ENCODE data around the gene RECQL5. TPM values are rescaled to one million over a fixed set of nuclear protein-coding genes. Genes with fewer than 3 reads are reported as not detected.
"Not testable (repeated sequence)": the region's sequence is repeated elsewhere in the genome, so short reads cannot be mapped to it uniquely, and the experiment has no call there.

The RECQL5 gene
- total RNA-seq, 4 donors from 2014 or later: 35.3 to 129 (median 63.6) TPM

DNA sequence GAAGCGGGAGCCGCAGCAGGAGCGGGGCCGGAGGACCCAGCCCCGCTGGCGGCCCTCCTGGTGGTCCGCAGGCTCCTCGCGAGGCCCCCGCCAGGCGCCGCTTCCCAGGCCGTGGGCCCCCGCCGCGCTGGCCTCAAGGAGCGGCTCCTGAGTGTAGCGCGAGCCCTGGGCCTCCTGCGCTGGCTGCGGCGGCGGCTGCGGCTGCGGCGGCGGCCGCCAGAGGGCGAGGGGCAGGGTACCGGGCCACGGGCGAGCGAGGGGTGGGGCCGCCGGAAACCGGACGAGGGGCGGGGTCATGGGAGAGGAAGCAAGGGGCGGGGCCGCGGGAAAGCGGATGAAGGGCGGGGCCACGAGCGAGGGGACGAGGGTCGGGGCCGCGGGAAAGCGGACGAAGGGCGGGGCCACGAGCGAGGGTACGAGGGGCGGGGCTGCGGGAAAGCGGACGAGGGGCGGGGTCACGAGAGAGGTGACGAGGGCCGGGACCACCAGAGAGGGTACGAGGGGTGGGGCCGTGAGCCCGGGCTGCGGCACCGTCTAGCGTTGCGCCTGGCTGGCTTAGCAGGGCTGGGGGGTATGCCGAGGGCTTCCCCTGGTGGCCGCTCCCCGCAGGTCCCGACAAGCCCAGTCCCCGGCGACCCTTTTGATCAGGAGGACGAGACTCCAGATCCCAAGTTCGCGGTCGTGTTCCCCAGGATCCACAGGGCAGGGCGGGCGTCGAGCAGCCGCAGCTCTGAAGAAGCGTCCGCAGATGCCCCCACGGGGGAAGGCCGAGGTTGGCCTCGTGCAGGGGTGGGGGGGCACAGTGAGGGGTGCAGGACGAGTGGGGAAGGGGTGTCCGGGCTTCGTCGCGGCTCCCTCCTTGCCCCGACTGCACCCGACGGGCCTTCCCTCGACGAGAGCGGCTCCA is 77.7 kb downstream of the RECQL5 start:
- TF ChIP-seq, protein P1, sequence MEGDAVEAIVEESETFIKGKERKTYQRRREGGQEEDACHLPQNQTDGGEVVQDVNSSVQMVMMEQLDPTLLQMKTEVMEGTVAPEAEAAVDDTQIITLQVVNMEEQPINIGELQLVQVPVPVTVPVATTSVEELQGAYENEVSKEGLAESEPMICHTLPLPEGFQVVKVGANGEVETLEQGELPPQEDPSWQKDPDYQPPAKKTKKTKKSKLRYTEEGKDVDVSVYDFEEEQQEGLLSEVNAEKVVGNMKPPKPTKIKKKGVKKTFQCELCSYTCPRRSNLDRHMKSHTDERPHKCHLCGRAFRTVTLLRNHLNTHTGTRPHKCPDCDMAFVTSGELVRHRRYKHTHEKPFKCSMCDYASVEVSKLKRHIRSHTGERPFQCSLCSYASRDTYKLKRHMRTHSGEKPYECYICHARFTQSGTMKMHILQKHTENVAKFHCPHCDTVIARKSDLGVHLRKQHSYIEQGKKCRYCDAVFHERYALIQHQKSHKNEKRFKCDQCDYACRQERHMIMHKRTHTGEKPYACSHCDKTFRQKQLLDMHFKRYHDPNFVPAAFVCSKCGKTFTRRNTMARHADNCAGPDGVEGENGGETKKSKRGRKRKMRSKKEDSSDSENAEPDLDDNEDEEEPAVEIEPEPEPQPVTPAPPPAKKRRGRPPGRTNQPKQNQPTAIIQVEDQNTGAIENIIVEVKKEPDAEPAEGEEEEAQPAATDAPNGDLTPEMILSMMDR (IDR thresholded peaks at IDR 0.05): peak; percentile 81 to 98
- TF ChIP-seq POLR2A (IDR thresholded peaks at IDR 0.05): peak in 1 of 2 donors; percentile 62
- TF ChIP-seq EP300 (IDR thresholded peaks at IDR 0.05): no peak
- Histone ChIP-seq H3K36me3 (no peaks in the 10 kb centered on the region), H3K4me3 (peak overlapping the region; percentile 60), H3K4me1 (peaks cover 29% of the 10 kb centered on the region), H3K9me3 (no peaks in the 10 kb centered on the region), H3K27me3 (no peaks in the 10 kb centered on the region), H3K27ac (peak overlapping the region; percentile 81)
- 2% methylated on average over 50 of the region's 100 CpGs for WGBS
- DNase-seq (ENCODE audit: low spot score in 2 of 2): peak; percentile 94 to 98

DNA sequence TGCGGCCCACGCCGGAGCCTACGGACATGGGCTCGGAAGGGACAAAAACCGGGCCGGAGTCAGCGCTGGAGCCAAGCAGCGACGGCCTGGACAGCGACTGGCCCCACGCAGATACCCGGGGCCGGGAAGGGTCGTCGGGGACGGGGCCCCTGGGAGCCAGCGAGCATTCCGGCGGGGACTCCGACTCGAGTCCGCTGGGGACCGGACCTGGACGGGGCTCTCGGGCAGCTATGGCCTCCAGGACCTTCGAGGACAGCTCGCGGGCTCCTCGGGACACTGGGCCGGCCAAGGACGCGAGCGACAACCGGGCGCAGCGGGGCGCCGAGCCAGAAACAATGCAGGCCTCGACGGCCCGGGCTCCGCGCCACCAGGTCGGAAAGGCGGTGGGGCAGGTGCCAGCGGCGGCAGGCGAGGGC is 78.3 kb downstream of the RECQL5 start:
- H3K36me3 ChIP-seq: no peaks in the 10 kb centered on the region
- no CpG with 5 or more reads among the region's 49 CpGs for WGBS
- TF ChIP-seq POLR2AphosphoS5 (IDR thresholded peaks at IDR 0.05) (no peak), POLR2A (IDR thresholded peaks at IDR 0.05) (no peak), EP300 (IDR thresholded peaks at IDR 0.05) (no peak)
- TF ChIP-seq, protein P1 (IDR thresholded peaks at IDR 0.05): no peak
- H3K27me3 ChIP-seq: no peaks in the 10 kb centered on the region
- peaks cover 29% of the 10 kb centered on the region for H3K4me1 ChIP-seq
- peak in 1 of 2 donors; percentile 81 for DNase-seq (ENCODE audit: low spot score in 2 of 2)
- H3K4me3 ChIP-seq: peak overlapping the region; percentile 60
- H3K27ac ChIP-seq: peak overlapping the region; percentile 81
- no peaks in the 10 kb centered on the region for H3K9me3 ChIP-seq

DNA sequence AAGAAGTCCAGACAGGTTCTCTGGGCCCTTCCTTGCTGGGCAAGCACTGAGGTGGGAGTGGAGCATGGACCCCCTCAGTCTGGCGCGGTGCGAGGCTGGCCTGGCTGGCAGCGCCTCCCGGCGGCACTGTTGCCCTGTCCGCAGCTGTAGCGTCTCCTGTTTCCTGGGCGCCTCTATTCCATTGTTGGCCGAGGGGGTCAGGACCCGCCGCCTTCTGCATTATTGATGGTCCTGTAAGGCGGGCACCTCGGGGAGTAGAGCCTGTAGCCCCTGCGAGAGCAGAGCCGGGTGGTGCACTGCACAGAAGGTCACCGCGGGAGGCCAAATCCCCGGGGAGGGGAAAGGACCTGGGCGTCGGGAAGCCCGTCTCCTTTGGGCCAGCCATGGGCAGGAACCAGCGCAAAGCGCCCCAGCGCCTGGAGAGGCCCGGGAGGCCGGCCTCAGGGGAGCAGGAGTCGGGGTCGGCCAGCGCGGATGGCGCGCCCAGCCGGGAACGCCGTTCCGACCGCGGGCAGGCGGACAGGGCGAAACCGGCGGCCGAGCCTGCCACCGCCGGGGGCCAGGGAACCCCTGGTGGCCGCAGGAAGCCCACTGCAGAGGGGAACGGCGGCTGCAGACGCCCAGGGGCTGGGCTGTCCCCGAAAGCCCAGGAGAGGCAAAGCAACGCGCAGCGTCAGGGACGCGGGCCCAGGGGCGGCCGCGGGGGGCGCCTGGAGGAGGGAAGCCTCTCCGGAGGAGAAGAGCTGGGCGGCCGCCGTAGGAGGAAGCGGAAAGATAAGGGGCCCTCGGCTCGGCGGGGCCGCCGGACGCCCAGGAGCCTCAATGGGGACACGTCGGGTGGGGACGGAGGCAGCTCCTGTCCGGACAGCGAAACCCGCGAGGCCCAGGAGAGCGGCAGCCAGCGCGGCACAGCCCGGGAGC is 79.0 kb downstream of the RECQL5 start, which contains the start of gene MYO15B:
TSS of gene MYO15B (plus strand) at position 126 of the 921 bp plus-strand sequence. CDS start at position 384, 258 bp downstream.
- no peaks in the 10 kb centered on the region for H3K27me3 ChIP-seq
- DNase-seq (ENCODE audit: low spot score in 2 of 2): peak in 1 of 2 donors; percentile 67
- no peaks in the 10 kb centered on the region for H3K9me3 ChIP-seq
- H3K36me3 ChIP-seq: no peaks in the 10 kb centered on the region
- 3% methylated on average over 22 of the region's 82 CpGs for WGBS
- peaks cover 29% of the 10 kb centered on the region for H3K4me1 ChIP-seq
- H3K27ac ChIP-seq: peak within 1 kb of the TSS; percentile 81
- peak within 1 kb of the TSS; percentile 60 for H3K4me3 ChIP-seq
- TF ChIP-seq POLR2A (IDR thresholded peaks at IDR 0.05) (no peak), EP300 (IDR thresholded peaks at IDR 0.05) (no peak), POLR2AphosphoS5 (IDR thresholded peaks at IDR 0.05) (peak in 1 of 3 donors; percentile 30)
- TF ChIP-seq, protein P1 (IDR thresholded peaks at IDR 0.05): no peak

DNA sequence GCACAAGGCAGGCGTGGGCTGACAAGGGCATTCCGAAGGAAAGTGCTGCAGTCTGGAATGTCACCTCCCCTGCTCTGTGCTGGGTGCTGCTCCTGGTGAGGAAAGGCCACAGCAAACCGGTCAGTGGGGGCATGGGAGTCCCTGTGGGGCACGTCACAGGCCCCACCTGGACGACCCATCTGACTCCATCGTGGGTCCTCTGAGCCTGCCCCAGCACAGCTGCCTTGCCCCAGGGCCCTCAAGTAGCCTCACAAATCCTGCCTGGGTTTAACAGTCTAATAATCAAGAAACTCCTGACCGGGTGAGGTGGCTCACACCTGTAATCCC is 82.1 kb downstream of the RECQL5 start:
- 85% methylated on average over 5 of the region's 7 CpGs for WGBS
- H3K4me1 ChIP-seq: peaks cover 22% of the 10 kb centered on the region
- no peak overlapping the region for H3K27ac ChIP-seq
- H3K4me3 ChIP-seq: no peak overlapping the region
- H3K27me3 ChIP-seq: no peaks in the 10 kb centered on the region
- H3K9me3 ChIP-seq: no peaks in the 10 kb centered on the region
- TF ChIP-seq POLR2AphosphoS5 (IDR thresholded peaks at IDR 0.05) (no peak), EP300 (IDR thresholded peaks at IDR 0.05) (no peak), POLR2A (IDR thresholded peaks at IDR 0.05) (no peak)
- TF ChIP-seq, protein P1 (IDR thresholded peaks at IDR 0.05): no peak
- no peaks in the 10 kb centered on the region for H3K36me3 ChIP-seq
- DNase-seq (ENCODE audit: low spot score in 2 of 2): no peak

DNA sequence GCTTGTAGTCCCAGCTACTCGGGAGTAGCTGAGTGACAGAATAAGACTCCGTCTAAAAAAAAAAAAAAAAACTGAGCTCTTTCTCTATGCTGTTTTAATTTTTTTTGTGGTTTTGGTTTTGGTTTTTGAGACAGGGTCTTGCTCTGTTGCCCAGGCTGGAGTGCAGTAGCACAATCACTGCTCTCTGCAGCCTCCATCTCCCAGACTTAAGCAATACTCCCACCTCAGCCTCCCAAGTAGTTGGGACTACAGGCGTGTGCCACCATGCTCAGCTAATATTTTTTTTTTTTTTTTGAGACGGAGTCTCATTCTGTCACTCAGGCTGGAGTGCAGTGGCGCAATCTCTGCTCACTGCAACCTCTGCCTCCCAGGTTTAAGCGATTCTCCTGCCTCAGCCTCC is 83.8 kb downstream of the RECQL5 start:
- not testable (repeated sequence) for H3K27ac ChIP-seq; DNase-seq (ENCODE audit: low spot score in 2 of 2); H3K36me3 ChIP-seq; H3K4me3 ChIP-seq; H3K27me3 ChIP-seq; H3K9me3 ChIP-seq
- WGBS: 84% methylated on average over 6 of the region's 6 CpGs
- peaks cover 17% of the 10 kb centered on the region for H3K4me1 ChIP-seq

DNA sequence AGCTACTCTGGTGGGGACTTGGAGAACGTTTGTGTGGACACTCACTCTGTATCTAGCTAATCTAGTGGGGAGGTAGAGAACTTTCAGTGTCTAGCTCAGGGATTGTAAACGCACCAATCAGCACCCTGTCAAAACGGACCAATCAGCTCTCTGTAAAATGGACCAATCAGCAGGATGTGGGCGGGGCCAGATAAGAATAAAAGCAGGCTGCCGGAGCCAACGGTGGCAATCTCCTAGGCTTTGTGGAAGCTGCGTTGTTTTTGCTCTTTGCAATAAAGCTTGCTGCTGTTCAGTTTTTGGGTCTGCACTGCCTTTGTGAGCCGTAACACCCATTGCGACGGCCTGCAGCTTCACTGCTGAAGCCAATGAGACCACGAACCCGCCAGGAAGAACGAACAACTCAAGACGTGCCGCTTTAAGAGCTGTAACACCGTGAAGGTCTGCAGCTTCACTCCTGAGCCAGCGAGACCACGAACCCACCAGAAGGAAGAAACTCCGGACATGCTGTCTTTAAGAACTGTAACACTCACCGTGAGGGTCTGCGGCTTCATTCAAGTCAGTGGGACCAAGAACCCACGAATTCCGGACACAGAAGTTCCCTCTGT is 85.7 kb downstream of the RECQL5 start:
- H3K27ac ChIP-seq, H3K27me3 ChIP-seq, H3K4me1 ChIP-seq, H3K4me3 ChIP-seq, H3K9me3 ChIP-seq, H3K36me3 ChIP-seq: not testable (repeated sequence)
- WGBS: 87% methylated on average over 21 of the region's 23 CpGs
- peak in 1 of 2 donors; percentile 52 for DNase-seq (ENCODE audit: low spot score in 2 of 2)
